Hippocampal formation (tissue), 2 donors: Measurements from ENCODE around the gene LDAH.

ENCODE experiments used
- DNase-seq, 2 donors: peaks; one replicate each; lab custom pipeline; 2025; lab: John Stamatoyannopoulos, UW

Gene LDAH

DNA sequence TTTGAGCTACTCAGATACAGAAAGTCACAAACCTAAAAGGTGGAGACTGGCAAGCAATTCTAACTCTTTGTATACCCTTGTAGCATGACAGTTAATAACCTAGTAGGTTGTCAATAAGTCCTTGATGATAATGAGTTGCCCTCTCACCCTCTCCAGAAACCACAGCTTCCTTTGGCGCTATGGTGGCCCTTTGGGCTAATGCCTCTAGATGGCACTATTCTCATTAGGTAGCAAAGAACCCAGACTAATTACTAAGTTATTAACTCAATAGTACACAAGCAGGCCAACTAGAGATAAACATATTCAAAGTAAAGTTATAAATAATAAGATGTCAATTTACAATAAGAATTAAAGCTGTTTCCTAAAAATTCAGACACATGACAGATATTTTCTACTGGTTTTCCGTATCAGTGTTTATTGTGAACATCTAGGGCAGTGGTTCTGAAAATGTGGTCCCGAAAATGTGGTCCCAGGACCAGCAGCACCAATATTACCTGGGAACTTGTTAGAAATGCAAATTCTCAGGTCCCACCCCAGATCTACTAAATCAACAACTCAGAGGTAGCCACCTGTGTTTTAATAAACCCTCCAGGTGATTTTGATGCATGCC is 41.1 kb downstream of the LDAH start:
- DNase-seq = no peak

DNA sequence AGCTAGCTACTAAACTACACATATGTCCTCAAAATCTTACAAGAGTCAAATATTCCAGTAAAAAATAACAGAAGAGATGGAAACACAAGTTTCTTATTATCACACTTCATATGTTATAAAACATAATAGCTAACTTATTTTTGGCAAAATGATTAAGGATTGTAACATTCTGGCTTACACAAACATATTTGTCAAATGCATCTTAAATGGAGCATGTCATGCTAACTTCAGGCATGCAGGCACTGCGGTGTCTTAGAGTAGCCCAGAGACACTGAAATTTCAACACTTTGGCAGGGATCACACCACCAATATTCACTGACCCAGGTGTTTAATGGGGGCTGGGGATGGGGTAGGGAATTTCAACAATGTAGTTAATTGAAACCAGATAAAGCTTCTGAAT is 51.6 kb downstream of the LDAH start:
- DNase-seq = no peak

DNA sequence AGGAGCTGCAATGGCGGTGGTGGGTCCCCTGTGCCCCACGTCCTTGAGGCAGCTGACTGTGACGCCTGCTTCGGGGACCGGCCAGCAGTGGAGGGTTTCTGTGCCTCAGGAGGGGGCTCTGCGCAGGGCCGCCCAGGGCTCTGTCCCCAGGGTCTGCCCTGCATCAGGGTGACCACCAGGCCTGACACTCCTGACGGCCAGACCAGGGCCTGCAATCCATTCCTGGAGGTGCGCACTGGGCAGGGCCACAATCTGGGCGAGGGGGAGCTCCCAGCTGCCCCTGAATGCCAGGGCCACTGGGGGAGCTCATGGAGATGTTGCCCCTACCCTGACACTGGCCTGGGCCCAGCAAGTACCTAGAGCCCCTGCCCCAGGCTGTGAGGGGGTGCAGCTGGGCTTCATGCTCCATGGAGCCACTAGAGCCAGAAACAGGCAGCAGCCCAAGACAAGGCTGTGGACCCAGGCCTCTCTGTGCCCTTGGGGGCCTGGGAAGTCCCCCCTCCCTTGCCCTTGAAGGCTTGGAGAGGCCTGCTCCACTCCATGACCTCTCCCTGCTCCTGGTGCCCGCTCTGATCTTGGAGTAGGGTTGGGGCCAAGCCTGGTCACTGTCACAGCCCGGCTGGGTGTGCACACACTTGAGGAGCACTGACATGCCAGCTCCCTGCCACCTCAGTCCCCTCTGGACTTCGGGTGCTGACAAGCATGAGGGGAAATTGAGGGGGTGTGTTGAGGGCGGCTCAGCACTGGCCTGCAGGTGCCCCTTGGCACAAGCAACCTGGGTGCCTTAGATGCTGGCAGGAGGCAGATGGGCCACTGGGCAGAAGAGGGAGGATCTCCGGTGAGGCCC is 55.9 kb downstream of the LDAH start:
- DNase-seq = no peak

DNA sequence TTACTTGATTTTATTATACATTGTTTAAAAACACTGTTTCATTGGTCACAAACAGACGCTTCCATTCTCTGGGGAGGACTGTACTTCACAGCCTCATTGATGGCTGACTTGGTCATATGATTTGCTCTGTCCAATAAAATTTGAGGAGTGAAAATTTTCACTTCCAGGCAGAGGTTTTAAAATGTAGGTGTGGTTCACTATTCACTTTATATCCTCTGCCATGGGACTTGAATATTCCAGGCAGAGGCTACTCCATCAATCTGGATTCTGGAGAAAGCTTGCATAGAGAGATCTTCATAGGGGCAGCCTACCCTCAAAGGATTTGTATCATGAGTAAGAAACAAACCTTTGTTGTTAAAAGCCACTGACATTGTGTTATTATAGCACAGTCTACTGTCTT is 56.7 kb downstream of the LDAH start:
- DNase-seq = no peak

DNA sequence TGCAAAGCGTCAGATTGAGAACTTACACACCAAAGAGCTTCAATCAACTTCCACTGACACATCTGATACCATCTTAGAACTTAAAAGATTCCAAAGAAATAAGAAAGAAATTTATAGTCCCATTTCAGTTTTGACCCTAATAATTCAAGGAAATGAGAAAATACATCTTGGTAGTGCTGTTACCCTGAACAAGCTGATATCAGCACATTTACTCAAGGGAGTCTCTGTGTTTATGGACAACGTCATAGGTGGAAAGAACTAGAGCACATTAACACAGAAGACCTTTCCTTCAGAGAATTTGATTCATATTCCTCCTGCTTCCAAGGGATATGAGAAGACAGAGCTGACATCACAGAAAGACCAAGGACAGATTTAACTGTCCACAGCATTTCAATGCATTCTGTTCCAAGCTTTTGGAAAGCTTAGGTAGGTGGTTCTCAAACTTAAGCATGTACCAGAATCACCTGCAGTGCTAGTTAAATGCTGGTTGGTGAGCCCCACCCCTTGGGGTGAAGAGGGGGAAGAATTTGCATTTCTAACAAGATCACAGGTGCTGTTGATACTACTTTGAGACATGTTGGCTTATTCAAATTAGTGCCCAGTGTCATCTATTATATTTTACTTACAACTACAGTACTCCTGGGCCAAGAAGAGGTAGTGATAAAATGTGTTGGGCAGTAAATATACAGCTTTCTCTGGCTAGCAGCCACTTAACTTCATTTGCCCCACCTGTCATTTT is 59.8 kb downstream of the LDAH start:
- DNase-seq = no peak

DNA sequence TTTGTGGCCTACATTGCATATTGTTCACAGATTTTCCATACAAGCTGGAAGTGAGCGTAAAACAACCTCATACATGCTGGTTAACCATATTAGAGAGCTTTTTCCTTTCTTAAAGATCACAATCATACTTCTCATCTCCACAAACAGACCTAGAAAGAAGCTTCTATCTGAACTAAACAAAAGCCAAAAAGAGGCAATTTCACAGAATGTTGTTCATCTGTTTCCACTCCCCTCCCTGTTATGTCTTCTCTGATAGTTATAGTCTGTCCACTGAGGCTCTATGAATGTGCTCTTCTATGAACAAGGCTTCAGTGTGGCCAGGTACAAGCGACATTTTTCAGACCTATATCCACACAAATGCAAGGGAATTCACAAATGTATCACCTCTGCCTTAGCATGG is 63.4 kb downstream of the LDAH start:
- DNase-seq = no peak

DNA sequence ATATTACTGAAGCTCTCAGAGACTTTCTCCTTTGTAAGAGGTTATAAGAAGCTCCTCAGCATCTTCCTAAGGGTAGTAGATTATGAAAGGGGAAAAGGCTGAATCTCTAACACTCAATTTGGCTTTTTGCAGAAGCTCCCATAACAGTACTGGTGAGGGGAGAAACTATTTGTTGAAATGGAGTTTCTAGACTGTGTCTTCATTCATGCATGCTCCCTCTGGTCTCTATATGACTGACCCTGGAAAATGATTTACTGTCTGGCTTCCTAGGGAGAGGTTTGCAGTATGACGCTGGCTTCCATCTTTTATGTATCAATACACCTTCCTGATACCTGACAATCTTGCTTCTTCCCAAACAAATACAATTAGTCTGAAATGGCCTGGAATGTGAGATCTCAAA is 63.9 kb downstream of the LDAH start:
- no peak for DNase-seq

DNA sequence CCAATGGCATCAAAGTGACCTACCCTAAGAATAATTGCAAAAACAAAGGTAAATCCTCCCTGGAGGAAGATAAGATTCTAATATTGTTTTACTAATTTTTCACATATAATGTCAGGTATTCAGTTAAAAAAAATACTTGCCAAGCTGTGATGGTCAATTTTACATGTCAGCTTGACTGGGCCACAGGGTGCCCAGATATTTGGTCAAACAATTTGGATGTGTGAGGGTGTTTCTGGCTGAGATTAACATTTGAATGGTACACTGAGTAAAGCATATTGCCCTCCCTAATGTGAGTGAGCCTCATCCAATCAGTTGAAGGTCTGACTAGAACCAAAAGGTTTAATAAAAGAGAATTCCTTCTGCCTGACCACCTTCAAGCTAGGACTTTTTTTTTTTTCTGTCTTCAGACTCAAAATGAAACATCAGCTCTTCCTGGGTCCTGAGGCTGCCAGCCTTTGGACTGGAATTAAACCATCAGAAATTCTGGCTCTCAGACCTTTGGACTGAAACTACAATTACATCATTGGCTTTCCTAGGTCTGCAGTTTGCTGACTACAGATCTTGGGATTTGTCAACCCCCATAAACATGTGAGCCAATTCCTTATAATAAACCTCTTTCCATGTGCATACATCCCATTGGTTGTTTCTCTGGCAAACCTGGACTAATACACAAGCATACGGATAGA is 65.4 kb downstream of the LDAH start:
- DNase-seq = no peak

DNA sequence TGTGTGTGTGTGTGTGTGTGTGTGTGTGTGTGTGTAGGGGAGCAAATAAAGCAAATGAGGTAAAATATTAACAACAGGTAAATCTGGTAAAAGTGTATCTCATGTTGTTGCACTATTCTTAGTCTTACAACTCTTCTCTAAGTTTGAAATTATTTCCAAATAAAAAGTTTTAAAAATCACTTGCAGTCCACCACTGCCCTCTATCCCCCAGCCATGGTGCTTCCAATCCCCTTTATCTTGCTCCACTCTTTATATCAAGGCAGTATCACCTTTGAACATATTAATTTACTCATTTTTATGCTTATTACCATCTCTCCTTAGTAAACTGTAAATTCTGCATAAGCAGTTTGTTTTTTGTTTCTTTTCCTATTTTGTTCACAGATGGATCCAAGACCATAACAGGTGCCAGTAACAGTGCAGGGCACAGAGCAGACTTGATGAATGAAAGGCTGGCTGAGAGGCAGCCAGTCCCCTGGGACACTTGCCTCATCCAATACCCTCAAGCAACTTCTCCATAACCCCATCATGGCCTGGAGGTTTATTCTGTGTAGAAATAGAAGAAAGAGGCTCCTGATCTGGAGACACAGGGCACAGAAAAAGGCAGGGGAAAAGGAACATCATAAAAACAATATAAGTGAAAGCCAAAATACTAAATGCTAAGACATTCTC is 67.6 kb downstream of the LDAH start:
- no peak for DNase-seq

DNA sequence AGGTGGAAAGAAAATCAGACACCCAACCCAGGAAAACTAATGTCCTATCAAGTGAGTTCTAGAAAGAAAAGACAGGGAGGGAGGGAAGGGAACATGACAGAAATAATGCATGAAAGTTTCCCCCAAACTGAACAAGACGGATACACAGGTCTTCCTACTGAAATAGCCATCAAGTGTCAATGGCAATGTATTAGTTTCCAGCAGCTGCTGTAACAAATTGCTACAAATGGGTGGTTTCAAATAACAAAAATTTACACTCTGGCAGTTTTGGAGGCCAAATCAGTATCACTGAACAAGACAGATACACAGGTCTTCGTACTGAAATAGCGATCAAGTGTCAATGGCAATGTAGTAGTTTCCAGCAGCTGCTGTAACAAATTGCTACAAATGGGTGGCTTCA is 70.6 kb downstream of the LDAH start:
- DNase-seq = no peak

DNA sequence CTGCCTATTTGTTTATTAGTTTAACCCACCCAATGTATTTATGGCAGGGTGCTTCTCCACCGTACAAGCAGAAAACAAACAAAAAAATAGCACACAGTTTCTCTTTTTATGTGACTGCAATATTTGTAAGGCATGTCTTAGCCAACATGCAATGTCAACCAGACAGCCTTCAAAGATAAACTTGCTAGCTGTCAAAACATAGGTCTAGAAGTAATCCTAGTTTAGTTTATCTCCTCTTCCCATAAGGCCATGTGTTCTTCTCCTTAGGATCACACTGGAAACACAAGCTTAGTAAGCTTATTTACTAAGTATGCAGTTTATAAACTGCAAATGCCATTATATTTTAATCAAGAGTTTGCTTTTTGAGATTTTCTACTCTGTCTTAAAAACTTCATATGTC is 75.6 kb downstream of the LDAH start:
- DNase-seq = no peak

DNA sequence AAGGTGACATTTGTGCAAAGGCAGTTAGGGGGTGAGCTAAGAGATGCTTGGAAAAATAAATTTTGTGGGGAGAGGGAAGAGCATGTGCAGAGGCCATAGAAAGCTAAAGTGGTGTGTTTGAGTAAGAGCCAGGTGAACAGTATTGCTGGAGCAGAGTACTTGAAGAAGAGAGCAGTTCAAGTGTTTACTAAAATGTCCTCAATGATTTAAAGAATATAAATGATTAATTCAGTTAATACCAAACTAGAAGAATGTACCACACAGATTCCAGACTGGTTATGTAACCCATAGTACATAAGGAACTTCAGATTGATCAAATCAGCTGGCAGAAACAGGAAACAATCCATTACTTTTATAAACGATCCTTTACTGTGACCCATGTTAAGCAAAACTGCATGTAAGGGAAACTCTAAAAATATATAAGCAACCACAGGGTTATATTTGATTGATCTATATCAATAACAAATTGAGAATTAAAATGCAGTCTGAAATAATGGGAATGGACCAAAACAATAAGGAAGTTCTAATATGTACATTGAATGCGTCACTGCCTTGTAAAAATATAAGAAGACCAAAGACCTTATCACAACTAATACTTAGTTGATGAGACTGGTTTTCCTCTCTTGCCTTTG is 76.9 kb downstream of the LDAH start:
- no peak for DNase-seq

DNA sequence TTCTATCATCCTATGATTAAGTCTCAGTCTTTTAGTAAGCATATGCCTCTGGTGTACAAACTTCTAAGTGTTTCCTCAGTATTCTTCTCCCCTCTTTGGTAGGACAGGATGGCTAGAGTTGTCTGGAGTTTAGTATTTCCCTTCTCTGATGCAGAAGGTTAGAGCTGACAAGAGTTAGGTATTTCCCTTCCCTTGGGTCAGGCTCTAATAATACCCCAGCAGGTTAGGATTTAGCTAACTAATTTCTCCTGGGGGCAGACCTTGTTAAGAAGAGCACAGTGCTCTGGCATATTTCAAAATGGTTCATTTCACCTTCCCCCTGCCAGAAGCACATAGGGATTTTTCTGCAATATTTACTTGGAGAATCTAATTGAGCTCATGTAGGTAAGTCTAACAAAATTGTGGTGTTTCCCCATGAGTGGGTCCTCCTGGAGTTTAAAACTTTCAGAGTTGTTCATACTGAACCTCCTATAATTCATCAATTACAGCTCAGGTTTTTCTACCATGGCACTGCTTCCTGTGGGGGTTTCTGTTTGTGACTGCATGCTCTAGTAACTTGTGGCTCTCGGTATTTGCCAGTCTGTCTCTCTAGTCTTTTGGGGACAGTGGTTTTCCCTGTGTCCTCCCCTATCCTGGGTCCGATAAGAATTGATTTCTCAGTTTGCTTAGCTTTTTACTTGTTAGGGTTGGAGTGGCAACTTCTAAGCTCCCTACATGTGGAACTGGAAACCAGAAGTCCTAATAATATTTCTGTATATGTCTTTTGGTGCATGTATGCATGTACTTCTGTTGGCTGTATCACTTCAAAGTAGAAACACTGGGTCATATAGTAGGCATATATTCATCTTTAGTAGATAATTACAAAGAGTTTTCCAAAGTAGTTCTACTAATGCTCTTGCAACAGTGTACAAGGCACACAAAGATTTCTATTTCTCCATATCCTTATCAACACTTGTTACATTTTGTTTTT is 78.2 kb downstream of the LDAH start:
- DNase-seq = no peak

DNA sequence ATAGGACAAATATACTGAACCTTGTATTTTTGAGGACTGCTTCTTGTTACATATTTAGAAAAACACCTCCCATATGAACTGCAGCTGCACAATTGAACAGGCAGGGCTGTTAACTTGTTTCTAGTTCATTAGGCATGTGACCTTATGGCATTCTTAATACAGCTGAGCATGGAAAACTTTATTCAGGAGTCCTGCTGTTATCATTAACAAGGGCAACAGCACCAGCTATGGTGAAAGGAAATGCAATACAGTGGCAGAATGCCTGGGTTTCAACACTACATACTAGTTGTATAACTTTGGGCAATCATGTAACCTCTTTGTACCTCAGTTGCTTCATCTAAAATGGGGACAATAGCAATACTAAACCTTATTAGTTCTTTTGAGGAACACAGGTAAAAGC is 84.1 kb downstream of the LDAH start:
- DNase-seq = no peak

DNA sequence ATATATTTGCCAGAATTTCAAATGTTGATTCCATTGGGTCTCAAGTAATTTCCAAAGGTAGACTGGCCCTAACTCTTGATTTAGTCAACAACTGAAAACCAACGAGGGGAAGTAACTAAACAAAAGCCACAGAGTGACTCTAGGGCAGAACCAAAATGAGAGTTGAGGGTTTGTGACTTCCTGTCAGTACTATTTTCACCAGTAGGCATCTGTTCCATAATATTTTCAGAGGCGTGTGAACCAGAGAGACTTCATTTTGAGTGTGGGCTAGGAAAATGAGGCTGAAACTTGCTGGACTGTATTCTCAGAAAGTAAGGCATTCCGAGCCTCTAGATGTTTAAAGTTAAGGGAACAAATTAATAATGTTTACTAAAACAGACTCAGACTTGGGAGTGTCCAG is 85.4 kb downstream of the LDAH start:
- no peak for DNase-seq

DNA sequence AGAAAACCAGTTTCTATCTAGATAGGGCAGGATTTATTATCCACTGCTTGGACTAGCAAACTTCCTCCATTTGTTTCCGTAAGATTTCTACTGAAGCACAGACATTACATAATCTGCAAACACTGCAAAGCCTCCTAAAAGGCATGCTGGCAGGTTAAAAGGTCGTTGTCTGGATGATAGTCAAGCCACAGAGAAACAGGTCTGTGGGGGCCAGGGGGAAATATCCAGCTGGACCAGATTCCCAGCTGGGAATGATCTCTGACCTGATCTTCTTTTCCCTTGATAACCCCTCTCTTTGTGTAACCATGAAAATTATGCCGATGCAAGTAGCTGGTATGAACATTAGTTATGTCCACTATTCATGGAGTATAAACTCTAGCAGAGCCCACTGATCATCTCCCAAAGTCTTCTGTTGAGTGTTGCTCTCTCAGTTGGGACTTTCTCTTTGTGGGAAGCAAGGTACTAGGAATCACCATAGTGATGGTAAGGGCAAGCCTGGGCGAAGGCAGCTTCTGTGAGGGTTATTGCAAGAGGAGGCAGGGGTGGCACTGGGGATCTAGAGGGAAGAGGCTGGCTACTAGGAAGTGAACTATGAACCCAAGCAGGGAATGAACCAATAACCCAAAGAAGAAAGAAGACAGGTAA is 94.7 kb downstream of the LDAH start:
- DNase-seq = no peak

DNA sequence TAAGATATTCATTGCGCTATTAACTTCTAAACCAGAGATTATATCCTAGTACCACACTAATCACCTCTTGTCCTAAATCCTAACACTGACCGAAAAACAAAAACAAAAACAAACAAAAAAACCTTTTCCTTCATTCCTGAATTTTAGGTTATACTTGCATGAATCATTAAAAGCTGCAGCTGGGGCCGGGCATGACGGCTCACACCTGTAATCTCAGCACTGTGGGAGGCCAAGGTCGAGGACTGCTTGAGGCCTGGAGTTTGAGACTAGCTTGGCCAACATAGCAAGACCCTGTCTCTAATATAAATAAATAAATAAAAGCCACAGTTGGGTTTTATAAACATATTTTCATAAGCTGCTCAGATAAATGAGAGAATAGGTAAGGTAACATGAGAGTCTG is 96.0 kb downstream of the LDAH start:
- DNase-seq = no peak

DNA sequence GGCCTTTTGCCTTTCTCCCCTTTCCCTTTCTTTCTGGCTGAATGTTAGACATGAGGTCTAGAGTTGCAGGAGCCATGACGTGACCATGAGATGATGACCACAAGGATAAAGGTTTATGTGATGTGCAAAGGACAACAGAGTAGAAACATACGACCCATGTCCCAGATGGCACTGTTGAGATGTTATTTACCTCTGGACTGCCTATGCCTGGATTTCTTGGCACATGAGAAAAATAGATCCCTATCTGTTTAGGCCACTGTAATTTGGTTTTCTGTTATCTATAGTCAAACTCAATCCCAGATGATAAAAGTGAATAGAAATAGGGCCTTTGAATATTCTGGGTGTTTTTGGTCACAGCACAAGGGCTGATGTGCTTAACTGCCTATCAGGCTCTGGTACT is 97.1 kb downstream of the LDAH start:
- DNase-seq = no peak

DNA sequence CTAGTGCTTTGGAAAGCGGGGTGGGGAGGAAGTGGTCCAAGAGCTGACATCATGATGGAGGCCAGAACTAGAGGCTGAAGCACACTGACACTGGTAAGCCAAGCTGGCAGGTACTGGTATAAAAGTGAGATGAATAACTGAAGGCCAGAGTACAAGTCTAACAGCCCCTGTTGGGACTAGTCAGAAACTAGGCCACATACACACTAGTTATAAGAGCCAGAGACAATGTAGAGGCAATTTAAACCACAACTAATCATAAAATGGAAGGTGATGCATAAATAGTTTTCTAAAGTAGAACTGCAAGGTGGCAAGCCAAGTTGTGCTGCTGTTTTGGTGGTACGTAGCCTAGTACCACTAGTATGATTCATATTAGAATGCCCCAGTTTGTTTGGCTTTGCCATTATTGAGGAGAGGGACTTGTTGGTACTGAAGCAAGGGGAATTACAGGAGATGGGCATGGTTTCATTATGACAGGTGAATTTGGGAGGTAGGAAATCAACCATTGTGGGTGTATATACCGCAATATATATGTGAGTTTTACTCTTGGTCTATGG is 98.3 kb downstream of the LDAH start:
- no peak for DNase-seq
